GM21717 (cell line): ENCODE results near the gene NPEPPS.

Experiments
- ATAC-seq: cut with Tn5 transposase; IDR thresholded peaks from one replicate; pipeline ENCODE4 v1.9.1; 2021; ENCODE audit warnings: mild to moderate bottlenecking, moderate library complexity; ENCODE audit not compliant: unreplicated experiment

Gene NPEPPS

GRCh38 chr17:47660064-47660492 lies 129.2 kb downstream of the NPEPPS start:
- ATAC-seq = no peak

GRCh38 chr17:47663912-47664623 lies 133.2 kb downstream of the NPEPPS start:
- ATAC-seq = no peak

GRCh38 chr17:47664624-47664941 lies 133.7 kb downstream of the NPEPPS start:
- no peak for ATAC-seq

- no peak for ATAC-seq
Measured at GRCh38 chr17:47665655-47666054, 134.7 kb downstream of the NPEPPS start.

- ATAC-seq = no peak
Measured at GRCh38 chr17:47669081-47669480, 138.2 kb downstream of the NPEPPS start.

- ATAC-seq = no peak
Measured at GRCh38 chr17:47670064-47670463, 139.2 kb downstream of the NPEPPS start.
